Endothelial cell of umbilical vein (primary cell): ENCODE data around the gene ENO4. TPM values are rescaled to one million over a fixed set of nuclear protein-coding genes. Genes with fewer than 3 reads are reported as not detected.

Source experiments
- BruUV-seq: library from RNA; stranded (reverse); fragments of 400-500 nt; replicated peaks from 2 replicates; lab custom pipeline; 2021; lab: Mats Ljungman, UMichigan
- CTCF ChIA-PET: fragments of 300-600, 350-600 bp; sonication (Branson Sonifier 250); formaldehyde crosslinking; loops from one replicate; lab custom pipeline; 2021; ENCODE audit warnings: antibody characterized with exemption, inconsistent platforms; lab: Charles Lee
- POLR2A ChIA-PET: fragments of 300-600, 350-600 bp; sonication (Branson Sonifier 250); formaldehyde crosslinking; loops from one replicate; lab custom pipeline; 2021; ENCODE audit warnings: antibody characterized with exemption, inconsistent platforms; lab: Charles Lee
- DNase-seq: peaks from one replicate; pipeline ENCODE4 v3.0.0-alpha.2; 2011; ENCODE audit warnings: low read depth, low spot score
- FAIRE-seq: peaks from 2 replicates; lab custom pipeline; 2011; peaks lifted over from hg19 to GRCh38; lab: Jason Lieb, UNC
- H2AFZ ChIP-seq: 2 replicates; pipeline ENCODE4 v1.6.0; 2012; ENCODE audit warnings: low read depth, low read length, control low read depth, inconsistent platforms
- H3K27ac ChIP-seq: 2 replicates; pipeline ENCODE4 v1.5.1; 2011; ENCODE audit warnings: low read depth, mild to moderate bottlenecking, control low read depth, low read length, moderate library complexity; ENCODE audit not compliant: insufficient read depth
- H3K27me3 ChIP-seq, 2 experiments: 2 replicates each; pipeline versions ENCODE4 v1.6.0 to v1.6.1; 2011; ENCODE audit warnings: low read length in 2 of 2, mixed read lengths in 1 of 2; ENCODE audit not compliant: control insufficient read depth in 2 of 2, insufficient read depth in 2 of 2
- H3K36me3 ChIP-seq, 2 experiments: 2 replicates in 1 of 2; 3 replicates in 1 of 2; pipeline ENCODE4 v1.5.1; 2011; ENCODE audit warnings: low read length in 2 of 2, mild to moderate bottlenecking in 1 of 2, moderate library complexity in 1 of 2; ENCODE audit not compliant: control insufficient read depth in 2 of 2, insufficient read depth in 2 of 2; ENCODE audit errors: extremely low read depth in 1 of 2
- H3K4me1 ChIP-seq: 3 replicates; pipeline ENCODE4 v1.5.1; 2011; ENCODE audit warnings: mild to moderate bottlenecking, low read length; ENCODE audit not compliant: control insufficient read depth, insufficient read depth; ENCODE audit errors: extremely low read depth
- H3K4me2 ChIP-seq: 2 replicates; pipeline ENCODE4 v1.6.1; 2011; ENCODE audit warnings: low read length, control low read depth, mixed read lengths; ENCODE audit not compliant: insufficient read depth
- H3K4me3 ChIP-seq, 3 experiments: fragments of 200-600 bp in 1 of 3; sonication (generic), shearing (Covaris generic) in 1 of 3; replicated peaks in 1 of 3; 2 replicates each; pipeline ENCODE4 v1.5.1; 2011 to 2016; ENCODE audit warnings: control low read depth in 3 of 3, low read length in 3 of 3, mild to moderate bottlenecking in 2 of 3, inconsistent platforms in 1 of 3, low read depth in 1 of 3, moderate library complexity in 1 of 3; ENCODE audit not compliant: insufficient read depth in 1 of 3
- H3K79me2 ChIP-seq: 2 replicates; pipeline ENCODE4 v1.6.0; 2012; ENCODE audit warnings: low read length, inconsistent platforms; ENCODE audit not compliant: control insufficient read depth, insufficient read depth
- H3K9ac ChIP-seq: replicated peaks from 2 replicates; pipeline ENCODE3; 2011; ENCODE audit warnings: low read length, control low read depth; ENCODE audit not compliant: insufficient read depth; ENCODE audit errors: extremely low read depth
- H3K9me1 ChIP-seq: replicated peaks from 3 replicates; pipeline ENCODE4 v1.6.0; 2011; ENCODE audit warnings: mild to moderate bottlenecking, low read length; ENCODE audit not compliant: control insufficient read depth, insufficient read depth; ENCODE audit errors: extremely low read depth
- H3K9me3 ChIP-seq: replicated peaks from 2 replicates; pipeline ENCODE4 v1.5.1; 2012; ENCODE audit warnings: low read length, inconsistent platforms; ENCODE audit not compliant: control insufficient read depth, insufficient read depth
- H4K20me1 ChIP-seq: replicated peaks from 2 replicates; pipeline ENCODE3; 2011; ENCODE audit warnings: mild to moderate bottlenecking, low read length; ENCODE audit not compliant: control insufficient read depth, insufficient read depth; ENCODE audit errors: extremely low read depth
- CTCF ChIP-seq, 2 donors: IDR thresholded peaks; 1 replicate in 1 of 2; 2 replicates in 1 of 2; pipeline ENCODE4 v1.5.1; 2011; ENCODE audit warnings: low read length in 2 of 2, mild to moderate bottlenecking in 2 of 2, moderate library complexity in 2 of 2, control low read depth in 1 of 2, inconsistent platforms in 1 of 2, low read depth in 1 of 2; ENCODE audit not compliant: insufficient read depth in 1 of 2; ENCODE audit errors: extremely low read depth in 1 of 2
- EZH2 ChIP-seq: IDR thresholded peaks from 2 replicates; pipeline ENCODE4 v1.6.1; 2012; ENCODE audit warnings: borderline replicate concordance, low read depth, mild to moderate bottlenecking, moderate library complexity, low read length, inconsistent platforms; ENCODE audit not compliant: severe bottlenecking
- FOS ChIP-seq: IDR thresholded peaks from 2 replicates; pipeline ENCODE4 v1.6.1; 2011; ENCODE audit warnings: mild to moderate bottlenecking, low read length, moderate library complexity, borderline replicate concordance; ENCODE audit not compliant: insufficient read depth
- GATA2 ChIP-seq: IDR thresholded peaks from 2 replicates; pipeline ENCODE4 v1.7.0; 2011; ENCODE audit warnings: low read depth, mild to moderate bottlenecking, moderate library complexity, mixed read lengths, low read length; ENCODE audit not compliant: insufficient read length, insufficient read depth
- JUN ChIP-seq: IDR thresholded peaks from 2 replicates; pipeline ENCODE4 v1.6.1; 2011; ENCODE audit warnings: borderline replicate concordance, low read depth; ENCODE audit not compliant: insufficient read length, insufficient read depth
- MAX ChIP-seq: IDR thresholded peaks from 2 replicates; pipeline ENCODE4 v1.6.1; 2011; ENCODE audit not compliant: insufficient read depth, insufficient read length
- MYC ChIP-seq: IDR thresholded peaks from one replicate; pipeline ENCODE4 v1.6.1; 2011; ENCODE audit warnings: mild to moderate bottlenecking, low read depth, low read length
- POLR2A ChIP-seq: IDR thresholded peaks from 2 replicates; pipeline ENCODE4 v1.6.1; 2012; ENCODE audit warnings: low read depth, mild to moderate bottlenecking, control low read depth, low read length
- dilution Hi-C: fragments of 300-500 bp; cut with MboI; formaldehyde crosslinking; loops from one replicate; pipeline ENCODE4 v1.15.0; 2019; ENCODE audit warnings: low sequenced_read_pairs; ENCODE audit not compliant: extremely low pct_ligation_motif_present
- intact Hi-C: fragments of 100-400 bp; cut with micrococcal nuclease; formaldehyde crosslinking; loops from one replicate; pipeline ENCODE4 v1.10.0; 2022
- polyA plus RNA-seq, 4 experiments: library from polyadenylated mRNA; depleted of rRNA in 3 of 4; stranded (reverse) in 3 of 4; unstranded in 1 of 4; fragments of >200 nt; gene quantifications; 2 replicates each; pipeline versions ENCODE4 v1.2.1 to v1.2.3, GENCODE V29; 2011 to 2012; ENCODE audit warnings: missing spikeins in 1 of 4
- total RNA-seq: library from RNA; stranded (reverse); gene quantifications from 2 replicates; pipeline ENCODE4 v1.2.3, GENCODE V29; 2021

ENO4 gene
- total and polyA plus RNA-seq, 2 donors (not counting 3 experiments of a cell fraction or from before 2014, with no cell fraction given) = 0.08 TPM; not detected in 1

- CTCF ChIA-PET = interaction anchor here (0.7 to 0.9 kb wide), 2 partner anchors 54 to 139 kb away, joined by 3 read pairs; no protein-coding TSS in a partner anchor
- no peaks in the 10 kb centered on the region for H3K9me1 ChIP-seq
- no TSS peak for BruUV-seq
Observed at GRCh38 chr10:116893686-116894037, 44.4 kb downstream of the ENO4 start.

More at GRCh38 chr10:116893686-116894037, 44.4 kb downstream of the ENO4 start:
- no peaks in the 10 kb centered on the region for H3K36me3 ChIP-seq
- no peak overlapping the region for H3K27ac ChIP-seq
- H4K20me1 ChIP-seq = no peaks in the 10 kb centered on the region
- dilution Hi-C loops = no loop called here
- no peak overlapping the region for H2AFZ ChIP-seq
- no peak overlapping the region for H3K9ac ChIP-seq
- peaks cover 34% of the 10 kb centered on the region for H3K4me1 ChIP-seq
- no peak overlapping the region for H3K4me3 ChIP-seq
- no peak overlapping the region for H3K4me2 ChIP-seq
- DNase-seq (no peak), FAIRE-seq (no peak)
- TF ChIP-seq EZH2 = no peak
- no peak for TF ChIP-seq MYC
- no peak for TF ChIP-seq MAX
- TF ChIP-seq GATA2 = no peak
- TF ChIP-seq JUN = no peak
- no peak for TF ChIP-seq CTCF (IDR thresholded peaks at IDR 0.05; ENCODE audit: extremely low read depth in 1 of 2, insufficient read depth in 1 of 2, low read depth in 1 of 2, low read length in 2 of 2)
- no peak for TF ChIP-seq FOS
- no peak for TF ChIP-seq POLR2A
- POLR2A ChIA-PET = no interaction called here
- intact Hi-C loops = loop anchor here (1.0 kb wide), 1 partner anchor 111 kb away; no protein-coding TSS in a partner anchor
- H3K79me2 ChIP-seq = no peaks in the 10 kb centered on the region
- H3K9me3 ChIP-seq = no peaks in the 10 kb centered on the region
- no peaks in the 10 kb centered on the region for H3K27me3 ChIP-seq
